HEK293T (cell line): ENCODE results near the gene PDE2A.

Experiments
- FOXA1 ChIP-seq: fragments of 450-650 bp; IDR thresholded peaks from 2 replicates; pipeline ENCODE4 v1.6.1; 2016; ENCODE audit warnings: mild to moderate bottlenecking
- SUZ12 ChIP-seq: fragments of 450-650 bp; IDR thresholded peaks from 2 replicates; pipeline ENCODE4 v1.6.1; 2016; ENCODE audit warnings: mild to moderate bottlenecking
- TARDBP ChIP-seq: fragments of 450-650 bp; IDR thresholded peaks from 2 replicates; pipeline ENCODE4 v1.6.1; 2016

- TF ChIP-seq FOXA1 (no peak), TARDBP (no peak), SUZ12 (no peak)
Measured at GRCh38 chr11:72546866-72547265, 127.4 kb downstream of the PDE2A start.
